Neural crest cell (in vitro differentiated cells): ENCODE measurements around the gene BACE2. TPM values are rescaled to one million over a fixed set of nuclear protein-coding genes. Genes with fewer than 3 reads are reported as not detected.
"Not testable (repeated sequence)": the region's sequence is repeated elsewhere in the genome, so short reads cannot be mapped to it uniquely, and the experiment has no call there.

Source experiments
- DNase-seq: peaks from one replicate; pipeline ENCODE4 v3.0.0; 2021; ENCODE audit warnings: low read depth, mixed read lengths, low spot score
- H3K27ac Mint-ChIP-seq: one replicate; pipeline ENCODE4 v1.8.0; 2021; ENCODE audit warnings: mild to moderate bottlenecking, mixed read lengths; ENCODE audit not compliant: unreplicated experiment
- H3K27me3 Mint-ChIP-seq: 2 replicates; pipeline ENCODE4 v1.8.0; 2021; ENCODE audit warnings: low read depth, mild to moderate bottlenecking, mixed read lengths
- H3K36me3 Mint-ChIP-seq: 2 replicates; pipeline ENCODE4 v1.8.0; 2021; ENCODE audit warnings: low read depth, mild to moderate bottlenecking, mixed read lengths
- H3K4me1 Mint-ChIP-seq: 2 replicates; pipeline ENCODE4 v1.8.0; 2021; ENCODE audit warnings: mixed read lengths
- H3K4me3 Mint-ChIP-seq: one replicate; pipeline ENCODE4 v1.8.0; 2021; ENCODE audit warnings: mild to moderate bottlenecking, mixed read lengths
- H3K9me3 Mint-ChIP-seq: 2 replicates; pipeline ENCODE4 v1.8.0; 2021; ENCODE audit warnings: mixed read lengths
- CTCF ChIP-seq: fragments of 200-600 bp; sonication (generic); conservative IDR thresholded peaks from 2 replicates; pipeline ENCODE4 v1.5.0; 2021; ENCODE audit warnings: antibody characterized with exemption, mild to moderate bottlenecking
- total RNA-seq: library from RNA; stranded (reverse); gene quantifications from 2 replicates; pipeline ENCODE4 v1.2.1, GENCODE V29; 2021

Gene BACE2
- total RNA-seq, 1 donor from 2014 or later = 16.9 TPM

- no peak for TF ChIP-seq CTCF
- peaks cover 40% of the 10 kb centered on the region for H3K36me3 Mint-ChIP-seq
- H3K27me3 Mint-ChIP-seq = no peaks in the 10 kb centered on the region
- H3K27ac Mint-ChIP-seq = no peak overlapping the region
- H3K4me1 Mint-ChIP-seq = peaks cover 17% of the 10 kb centered on the region
- DNase-seq = no peak
- no peak overlapping the region for H3K4me3 Mint-ChIP-seq
- H3K9me3 Mint-ChIP-seq = peaks cover 4% of the 10 kb centered on the region
Measured at GRCh38 chr21:41255190-41255589, 87.2 kb downstream of the BACE2 start.

- peaks cover 17% of the 10 kb centered on the region for H3K4me1 Mint-ChIP-seq
- not testable (repeated sequence) for H3K27me3 Mint-ChIP-seq, DNase-seq, H3K27ac Mint-ChIP-seq, H3K4me3 Mint-ChIP-seq, H3K9me3 Mint-ChIP-seq
- peaks cover 40% of the 10 kb centered on the region for H3K36me3 Mint-ChIP-seq
Measured at GRCh38 chr21:41256231-41256630, 88.3 kb downstream of the BACE2 start.

- TF ChIP-seq CTCF = no peak
- DNase-seq = no peak
- peaks cover 13% of the 10 kb centered on the region for H3K4me1 Mint-ChIP-seq
- peaks cover 4% of the 10 kb centered on the region for H3K9me3 Mint-ChIP-seq
- no peak overlapping the region for H3K4me3 Mint-ChIP-seq
- H3K27ac Mint-ChIP-seq = no peak overlapping the region
- H3K36me3 Mint-ChIP-seq = peaks cover 39% of the 10 kb centered on the region
- no peaks in the 10 kb centered on the region for H3K27me3 Mint-ChIP-seq
Measured at GRCh38 chr21:41256771-41257702, 89.1 kb downstream of the BACE2 start.

- Mint-ChIP-seq H3K4me3 (no peak overlapping the region), H3K36me3 (peaks cover 33% of the 10 kb centered on the region), H3K9me3 (peaks cover 7% of the 10 kb centered on the region), H3K27me3 (no peaks in the 10 kb centered on the region), H3K4me1 (peaks cover 4% of the 10 kb centered on the region), H3K27ac (no peak overlapping the region)
- DNase-seq = no peak
- TF ChIP-seq CTCF = no peak
Measured at GRCh38 chr21:41258617-41259016, 90.7 kb downstream of the BACE2 start.

- Mint-ChIP-seq H3K36me3 (peaks cover 26% of the 10 kb centered on the region), H3K9me3 (peaks cover 5% of the 10 kb centered on the region), H3K27me3 (no peaks in the 10 kb centered on the region), H3K27ac (no peak overlapping the region), H3K4me1 (no peaks in the 10 kb centered on the region), H3K4me3 (no peak overlapping the region)
- no peak for DNase-seq
- no peak for TF ChIP-seq CTCF
Measured at GRCh38 chr21:41260428-41260827, 92.5 kb downstream of the BACE2 start.

- H3K36me3 Mint-ChIP-seq = peaks cover 17% of the 10 kb centered on the region
- no peak for DNase-seq
- H3K27ac Mint-ChIP-seq = no peak overlapping the region
- no peak overlapping the region for H3K4me3 Mint-ChIP-seq
- H3K27me3 Mint-ChIP-seq = no peaks in the 10 kb centered on the region
- no peaks in the 10 kb centered on the region for H3K4me1 Mint-ChIP-seq
- peaks cover 10% of the 10 kb centered on the region for H3K9me3 Mint-ChIP-seq
- no peak for TF ChIP-seq CTCF
Measured at GRCh38 chr21:41267346-41267745, 99.4 kb downstream of the BACE2 start.
